Stomach (tissue), 4 donors: ENCODE results near the gene CD99L2.
"Not testable (repeated sequence)": the region's sequence is repeated elsewhere in the genome, so short reads cannot be mapped to it uniquely, and the experiment has no call there.

Experiments
- EP300 ChIP-seq: sonication (generic); formaldehyde crosslinking; IDR thresholded peaks from one replicate; pipeline ENCODE4 v1.6.1; 2017; ENCODE audit warnings: antibody characterized with exemption
- POLR2A ChIP-seq, 4 donors: fragments of 450-650 bp; IDR thresholded peaks; one replicate each; pipeline ENCODE4 v1.6.1; 2016; ENCODE audit warnings: antibody characterized with exemption in 4 of 4, control low read depth in 2 of 4, mild to moderate bottlenecking in 1 of 4, moderate library complexity in 1 of 4
- POLR2AphosphoS5 ChIP-seq, 3 donors: sonication (generic); formaldehyde crosslinking; IDR thresholded peaks; one replicate each; pipeline ENCODE4 v1.6.1; 2016; ENCODE audit warnings: antibody characterized with exemption in 3 of 3
- TF ChIP-seq, protein P1 (sequence below), 7 experiments: fragments of 450-650 bp in 4 of 7; fragments of 200-600 bp in 3 of 7; sonication (generic) in 3 of 7; IDR thresholded peaks; one replicate each; pipeline ENCODE4 v1.5.1; 2016 to 2019; ENCODE audit warnings: antibody characterized with exemption in 7 of 7, control low read depth in 2 of 7, mild to moderate bottlenecking in 1 of 7

- TF ChIP-seq POLR2AphosphoS5 (IDR thresholded peaks at IDR 0.05); POLR2A (IDR thresholded peaks at IDR 0.05); EP300: not testable (repeated sequence)
- TF ChIP-seq, protein P1, sequence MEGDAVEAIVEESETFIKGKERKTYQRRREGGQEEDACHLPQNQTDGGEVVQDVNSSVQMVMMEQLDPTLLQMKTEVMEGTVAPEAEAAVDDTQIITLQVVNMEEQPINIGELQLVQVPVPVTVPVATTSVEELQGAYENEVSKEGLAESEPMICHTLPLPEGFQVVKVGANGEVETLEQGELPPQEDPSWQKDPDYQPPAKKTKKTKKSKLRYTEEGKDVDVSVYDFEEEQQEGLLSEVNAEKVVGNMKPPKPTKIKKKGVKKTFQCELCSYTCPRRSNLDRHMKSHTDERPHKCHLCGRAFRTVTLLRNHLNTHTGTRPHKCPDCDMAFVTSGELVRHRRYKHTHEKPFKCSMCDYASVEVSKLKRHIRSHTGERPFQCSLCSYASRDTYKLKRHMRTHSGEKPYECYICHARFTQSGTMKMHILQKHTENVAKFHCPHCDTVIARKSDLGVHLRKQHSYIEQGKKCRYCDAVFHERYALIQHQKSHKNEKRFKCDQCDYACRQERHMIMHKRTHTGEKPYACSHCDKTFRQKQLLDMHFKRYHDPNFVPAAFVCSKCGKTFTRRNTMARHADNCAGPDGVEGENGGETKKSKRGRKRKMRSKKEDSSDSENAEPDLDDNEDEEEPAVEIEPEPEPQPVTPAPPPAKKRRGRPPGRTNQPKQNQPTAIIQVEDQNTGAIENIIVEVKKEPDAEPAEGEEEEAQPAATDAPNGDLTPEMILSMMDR (IDR thresholded peaks at IDR 0.05) = not testable (repeated sequence)
Measured at GRCh38 chrX:150887268-150887667, 11.2 kb downstream of the CD99L2 start.
